ENCODE measurements around the gene C5orf47. TPM values are rescaled to one million over a fixed set of nuclear protein-coding genes. Genes with fewer than 3 reads are reported as not detected.

C5orf47 gene
- total RNA-seq, 1 donor from 2014 or later: not detected

- Mint-ChIP-seq H3K27me3 (ENCODE audit: low read depth) (no peaks in the 10 kb centered on the region), H3K27ac (ENCODE audit: unreplicated experiment) (no peak overlapping the region), H3K4me3 (ENCODE audit: unreplicated experiment) (no peak overlapping the region), H3K4me1 (ENCODE audit: low read depth) (peaks cover 24% of the 10 kb centered on the region), H3K9me3 (ENCODE audit: low read depth) (no peaks in the 10 kb centered on the region), H3K36me3 (ENCODE audit: low read depth) (peaks cover 2% of the 10 kb centered on the region)
- DNase-seq (ENCODE audit: low spot score): no peak
- TF ChIP-seq CTCF (IDR thresholded peaks at IDR 0.05): no peak
These were observed 24.5 kb upstream of the C5orf47 start for GRCh38 chr5:173964506-173964905.

- Mint-ChIP-seq H3K4me3 (ENCODE audit: unreplicated experiment) (no peak overlapping the region), H3K4me1 (ENCODE audit: low read depth) (peaks cover 26% of the 10 kb centered on the region), H3K27ac (ENCODE audit: unreplicated experiment) (no peak overlapping the region), H3K27me3 (ENCODE audit: low read depth) (no peaks in the 10 kb centered on the region), H3K9me3 (ENCODE audit: low read depth) (no peaks in the 10 kb centered on the region), H3K36me3 (ENCODE audit: low read depth) (no peaks in the 10 kb centered on the region)
- DNase-seq (ENCODE audit: low spot score): no peak
- no peak for TF ChIP-seq CTCF (IDR thresholded peaks at IDR 0.05)
These were observed 21.7 kb upstream of the C5orf47 start for GRCh38 chr5:173967241-173967640.

DNA sequence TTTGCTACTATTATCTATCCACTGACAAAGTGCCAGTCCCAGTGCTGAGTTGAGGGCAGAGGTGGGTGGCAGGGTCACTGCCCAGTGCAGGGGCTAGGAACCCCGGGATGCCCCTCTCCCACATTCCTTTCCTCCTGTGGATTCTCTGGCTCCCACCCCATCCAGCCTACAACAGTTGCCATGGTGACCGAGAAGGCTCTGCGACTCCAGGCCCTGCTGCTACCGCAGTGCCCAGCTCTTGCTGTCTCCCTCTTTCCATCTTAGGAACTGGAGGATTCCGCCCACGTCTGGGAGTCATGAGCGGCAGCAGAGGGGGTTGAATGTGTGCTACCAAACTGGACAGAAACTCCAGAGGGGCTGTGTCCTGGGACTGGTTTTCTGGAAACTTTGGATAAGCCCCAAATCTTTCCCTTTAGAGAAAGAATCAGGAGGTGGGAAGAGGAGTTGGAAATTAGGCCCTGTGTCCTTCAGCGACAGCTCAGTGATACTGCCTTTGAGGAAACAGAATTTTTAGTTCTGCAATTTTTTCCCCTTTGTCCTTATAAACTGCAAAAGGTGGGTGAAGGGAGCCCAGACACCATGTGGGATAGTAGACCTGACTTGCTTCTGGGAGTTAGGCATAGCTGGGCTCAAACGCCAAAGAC, 20.7 kb upstream of the C5orf47 start:
- H3K4me1 Mint-ChIP-seq (ENCODE audit: low read depth): peaks cover 21% of the 10 kb centered on the region
- no peak for DNase-seq (ENCODE audit: low spot score)
- no peaks in the 10 kb centered on the region for H3K36me3 Mint-ChIP-seq (ENCODE audit: low read depth)
- no peaks in the 10 kb centered on the region for H3K9me3 Mint-ChIP-seq (ENCODE audit: low read depth)
- no peak overlapping the region for H3K27ac Mint-ChIP-seq (ENCODE audit: unreplicated experiment)
- H3K4me3 Mint-ChIP-seq (ENCODE audit: unreplicated experiment): no peak overlapping the region
- H3K27me3 Mint-ChIP-seq (ENCODE audit: low read depth): no peaks in the 10 kb centered on the region
- TF ChIP-seq CTCF (IDR thresholded peaks at IDR 0.05): no peak

- Mint-ChIP-seq H3K4me3 (ENCODE audit: unreplicated experiment) (no peak overlapping the region), H3K36me3 (ENCODE audit: low read depth) (no peaks in the 10 kb centered on the region), H3K27me3 (ENCODE audit: low read depth) (no peaks in the 10 kb centered on the region), H3K4me1 (ENCODE audit: low read depth) (peaks cover 15% of the 10 kb centered on the region), H3K27ac (ENCODE audit: unreplicated experiment) (no peak overlapping the region), H3K9me3 (ENCODE audit: low read depth) (no peaks in the 10 kb centered on the region)
- no peak for TF ChIP-seq CTCF (IDR thresholded peaks at IDR 0.05)
- DNase-seq (ENCODE audit: low spot score): no peak
These were observed 19.6 kb upstream of the C5orf47 start for GRCh38 chr5:173969167-173970049.

- no peak for TF ChIP-seq CTCF (IDR thresholded peaks at IDR 0.05)
- Mint-ChIP-seq H3K27ac (ENCODE audit: unreplicated experiment) (no peak overlapping the region), H3K4me3 (ENCODE audit: unreplicated experiment) (no peak overlapping the region), H3K27me3 (ENCODE audit: low read depth) (no peaks in the 10 kb centered on the region), H3K4me1 (ENCODE audit: low read depth) (peaks cover 15% of the 10 kb centered on the region), H3K36me3 (ENCODE audit: low read depth) (no peaks in the 10 kb centered on the region), H3K9me3 (ENCODE audit: low read depth) (no peaks in the 10 kb centered on the region)
- DNase-seq (ENCODE audit: low spot score): no peak
These were observed 17.9 kb upstream of the C5orf47 start for GRCh38 chr5:173970878-173971650.
